Endodermal cell (in vitro differentiated cells): ENCODE results near the gene MTUS2. TPM values are rescaled to one million over a fixed set of nuclear protein-coding genes. Genes with fewer than 3 reads are reported as not detected.

Source experiments
- DNase-seq: peaks from one replicate; pipeline ENCODE4 v3.0.0-alpha.2; 2017
- H3K27ac ChIP-seq: 2 replicates; pipeline ENCODE4 v1.5.1; 2013; ENCODE audit warnings: mild to moderate bottlenecking, low read depth, low read length, moderate library complexity
- H3K27me3 ChIP-seq: 2 replicates; pipeline ENCODE4 v1.6.1; 2013; ENCODE audit warnings: mild to moderate bottlenecking, low read length, moderate library complexity; ENCODE audit not compliant: insufficient read depth, control insufficient read depth, poor library complexity, severe bottlenecking
- H3K36me3 ChIP-seq: 2 replicates; pipeline ENCODE4 v1.7.0; 2013; ENCODE audit warnings: mild to moderate bottlenecking, low read length, moderate library complexity; ENCODE audit not compliant: control insufficient read depth, insufficient read depth
- H3K4me1 ChIP-seq: one replicate; pipeline ENCODE4 v1.7.0; 2013; ENCODE audit warnings: low read length; ENCODE audit not compliant: control insufficient read depth, insufficient read depth
- H3K4me3 ChIP-seq: 2 replicates; pipeline ENCODE4 v1.5.1; 2013; ENCODE audit warnings: mild to moderate bottlenecking, low read length, moderate library complexity
- H3K9ac ChIP-seq: 2 replicates; pipeline ENCODE4 v1.6.1; 2013; ENCODE audit warnings: mild to moderate bottlenecking, low read length, moderate library complexity; ENCODE audit not compliant: poor library complexity, severe bottlenecking; ENCODE audit errors: extremely low read depth
- H3K9me3 ChIP-seq: 2 replicates; pipeline ENCODE4 v1.6.1; 2013; ENCODE audit warnings: mild to moderate bottlenecking, low read length, moderate library complexity; ENCODE audit not compliant: control insufficient read depth
- H3K27ac Mint-ChIP-seq: 2 replicates; pipeline ENCODE4 v1.8.0; 2020; ENCODE audit warnings: mixed read lengths
- H3K27me3 Mint-ChIP-seq: 2 replicates; pipeline ENCODE4 v1.8.0; 2021; ENCODE audit warnings: mild to moderate bottlenecking, mixed read lengths; ENCODE audit not compliant: insufficient read depth
- H3K36me3 Mint-ChIP-seq: 2 replicates; pipeline ENCODE4 v1.8.0; 2020; ENCODE audit warnings: low read depth, mixed read lengths
- H3K4me1 Mint-ChIP-seq: 2 replicates; pipeline ENCODE4 v1.8.0; 2020; ENCODE audit warnings: mixed read lengths
- H3K4me3 Mint-ChIP-seq: 2 replicates; pipeline ENCODE4 v1.8.0; 2020; ENCODE audit warnings: mild to moderate bottlenecking, moderate library complexity, mixed read lengths
- H3K9me3 Mint-ChIP-seq: 2 replicates; pipeline ENCODE4 v1.8.0; 2020; ENCODE audit warnings: mild to moderate bottlenecking, mixed read lengths
- CTCF ChIP-seq: fragments of 200-600 bp; sonication (generic); conservative IDR thresholded peaks from 2 replicates; pipeline ENCODE4 v1.5.0; 2021; ENCODE audit warnings: antibody characterized with exemption, mild to moderate bottlenecking
- WGBS, 2 experiments: methylation state at CpG; one replicate each; pipeline versions ENCODE4 v1.1.5 to v1.1.7; 2013; ENCODE audit warnings: missing lambda C conversion rate in 2 of 2, mixed read lengths in 1 of 2; ENCODE audit not compliant: insufficient coverage in 1 of 2, insufficient read length in 1 of 2; 5-methylcytosine and 5-hydroxymethylcytosine counted together
- total RNA-seq, 2 donors: library from RNA; stranded (reverse); fragmentation: NEBNext Ultra II Directional in 1 of 2; extraction: Animal tissue kit (Norgen Biotek cat#: 25700) in 1 of 2; gene quantifications; 2 replicates in 1 of 2; 3 replicates in 1 of 2; pipeline ENCODE4 v1.2.1, GENCODE V29; 2021

The MTUS2 gene
- total RNA-seq, 2 donors from 2014 or later: 1.2 to 1.3 TPM

DNA sequence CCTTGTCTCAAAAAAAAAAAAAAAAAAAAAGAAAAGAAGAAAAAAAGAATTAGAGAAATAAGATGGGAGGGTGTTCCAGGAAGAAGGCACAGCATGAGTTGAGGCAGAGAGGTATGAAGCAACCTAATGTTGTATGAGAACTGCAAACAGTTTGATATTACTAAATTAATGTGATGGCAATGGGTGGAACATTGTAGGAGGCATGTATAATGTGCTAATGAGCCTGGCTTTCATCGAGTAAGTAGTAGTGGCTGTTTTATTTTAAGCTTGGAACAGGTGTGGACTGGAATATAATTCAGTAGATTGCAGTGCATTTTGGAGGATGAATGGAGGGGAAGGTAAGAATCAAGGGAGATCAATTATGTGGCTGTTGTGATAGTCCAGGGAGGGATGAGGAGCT, 156.1 kb downstream of the MTUS2 start:
- no peak overlapping the region for H3K27ac Mint-ChIP-seq
- Histone ChIP-seq H3K9me3 (peaks cover 20% of the 10 kb centered on the region), H3K27me3 (no peaks in the 10 kb centered on the region), H3K9ac (no peak overlapping the region), H3K4me3 (no peak overlapping the region), H3K27ac (no peak overlapping the region), H3K4me1 (no peaks in the 10 kb centered on the region), H3K36me3 (no peaks in the 10 kb centered on the region)
- H3K9me3 Mint-ChIP-seq: no peaks in the 10 kb centered on the region
- no peak overlapping the region for H3K4me3 Mint-ChIP-seq
- DNase-seq: no peak
- no peak for TF ChIP-seq CTCF
- peaks cover 7% of the 10 kb centered on the region for H3K4me1 Mint-ChIP-seq
- 77 to 86% methylated on average over 1 of the region's 1 CpG for WGBS, 2 experiments
- no peaks in the 10 kb centered on the region for H3K27me3 Mint-ChIP-seq
- no peaks in the 10 kb centered on the region for H3K36me3 Mint-ChIP-seq

DNA sequence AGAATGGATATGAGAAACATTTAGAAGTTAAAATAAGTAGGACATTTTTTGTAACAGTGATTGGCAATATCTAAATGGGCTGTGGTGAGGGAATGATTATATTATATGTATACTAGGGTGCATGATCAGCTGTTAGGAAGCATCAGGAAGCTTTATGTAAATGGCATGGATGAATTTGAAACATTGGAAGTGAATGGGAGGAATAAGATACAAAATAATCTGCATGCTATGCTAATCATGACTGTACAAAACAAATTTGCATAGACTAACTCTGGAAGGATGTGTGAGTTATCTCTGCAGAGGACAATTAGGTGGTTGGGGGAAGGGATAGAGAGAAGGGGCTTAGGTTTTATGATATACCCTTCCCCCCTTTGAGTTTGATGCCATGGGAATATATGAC, 156.5 kb downstream of the MTUS2 start:
- Mint-ChIP-seq H3K27me3 (no peaks in the 10 kb centered on the region), H3K4me3 (no peak overlapping the region), H3K9me3 (no peaks in the 10 kb centered on the region), H3K27ac (no peak overlapping the region), H3K36me3 (no peaks in the 10 kb centered on the region), H3K4me1 (peaks cover 7% of the 10 kb centered on the region)
- DNase-seq: no peak
- no peak overlapping the region for H3K27ac ChIP-seq
- H3K9ac ChIP-seq: no peak overlapping the region
- peaks cover 20% of the 10 kb centered on the region for H3K9me3 ChIP-seq
- TF ChIP-seq CTCF: no peak
- no peaks in the 10 kb centered on the region for H3K27me3 ChIP-seq
- H3K4me1 ChIP-seq: no peaks in the 10 kb centered on the region
- no peak overlapping the region for H3K4me3 ChIP-seq
- H3K36me3 ChIP-seq: no peaks in the 10 kb centered on the region

DNA sequence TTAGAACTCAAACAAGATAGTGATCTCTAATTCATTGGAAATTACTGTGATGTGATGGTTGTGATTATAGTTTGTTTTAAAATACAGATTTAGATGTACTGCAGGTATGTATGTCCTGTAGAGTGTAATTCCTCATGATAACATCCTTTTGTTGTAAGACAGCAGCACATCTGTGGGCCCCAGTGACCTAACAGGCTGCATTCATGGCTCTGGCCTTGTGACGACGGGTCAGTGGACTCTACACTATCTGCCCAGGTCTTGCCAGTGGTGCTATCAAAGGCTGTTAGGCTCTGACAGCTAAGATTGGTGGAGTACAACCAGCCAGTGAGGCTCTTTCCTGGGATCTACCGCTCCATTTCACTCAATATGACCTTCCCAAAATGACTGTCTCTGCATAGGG, 158.4 kb downstream of the MTUS2 start:
- Mint-ChIP-seq H3K27ac (no peak overlapping the region), H3K4me1 (peaks cover 10% of the 10 kb centered on the region), H3K27me3 (no peaks in the 10 kb centered on the region), H3K4me3 (no peak overlapping the region), H3K36me3 (no peaks in the 10 kb centered on the region), H3K9me3 (no peaks in the 10 kb centered on the region)
- no peak for TF ChIP-seq CTCF
- Histone ChIP-seq H3K9ac (no peak overlapping the region), H3K36me3 (no peaks in the 10 kb centered on the region), H3K4me1 (no peaks in the 10 kb centered on the region), H3K9me3 (peaks cover 18% of the 10 kb centered on the region), H3K27me3 (no peaks in the 10 kb centered on the region), H3K4me3 (no peak overlapping the region), H3K27ac (no peak overlapping the region)
- WGBS, 2 experiments: 63 to 92% methylated on average over 2 to 3 of the region's 3 CpGs
- no peak for DNase-seq
